Stimulated activated CD4-positive, alpha-beta T cell treated with anti-CD3 and anti-CD28 coated beads, Interleukin-4, amount 100 ng/mL, for 48 hours (primary cell): ENCODE measurements around the gene ZNF653.
"Not testable (repeated sequence)": the region's sequence is repeated elsewhere in the genome, so short reads cannot be mapped to it uniquely, and the experiment has no call there.

Experiments used
- DNase-seq, 2 donors: peaks; one replicate each; pipeline ENCODE4 v3.0.0-alpha.2; 2020; ENCODE audit warnings: low read depth in 2 of 2

The ZNF653 gene

DNA sequence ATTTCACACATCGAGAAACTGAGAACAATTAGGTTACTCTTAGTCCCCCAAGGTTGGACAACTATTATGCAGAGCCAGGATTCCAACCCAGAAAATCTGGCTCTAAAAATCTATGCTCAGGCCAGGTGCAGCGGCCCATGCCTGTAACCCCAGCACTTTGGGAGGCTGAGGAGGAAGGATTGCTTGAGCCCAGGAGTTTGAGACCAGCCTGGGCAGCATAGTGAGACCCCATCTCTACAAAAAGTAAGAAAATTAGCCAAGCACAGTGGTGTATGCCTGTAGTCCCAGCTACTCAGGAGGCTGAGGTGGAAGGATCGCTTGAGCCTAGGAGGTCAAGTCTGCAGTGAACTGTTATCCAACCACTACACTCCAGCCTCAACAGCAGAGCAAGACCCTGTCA lies 72.1 kb downstream of the ZNF653 start:
- DNase-seq = not testable (repeated sequence)
